ENCODE data around the gene OLFM4. TPM values are rescaled to one million over a fixed set of nuclear protein-coding genes. Genes with fewer than 3 reads are reported as not detected.

The OLFM4 gene
- total RNA-seq, 2 donors from 2014 or later, result 1.1 to 1.2 TPM

GRCh38 chr13:53020764-53021335 lies 7.8 kb upstream of the OLFM4 start:
- TF ChIP-seq CTCF (IDR thresholded peaks at IDR 0.05), result no peak
- no peaks in the 10 kb centered on the region for H3K4me1 ChIP-seq (ENCODE audit: control insufficient read depth in 1 of 2, low read depth in 2 of 2)
- ATAC-seq (ENCODE audit: insufficient number of reproducible peaks, low FRiP score, low read depth) (no peak), DNase-seq (ENCODE audit: low spot score) (no peak)
- H3K27me3 ChIP-seq (replicated peaks; ENCODE audit: insufficient read depth), result no peaks in the 10 kb centered on the region
- H3K27ac ChIP-seq, result no peak overlapping the region
- H3K36me3 ChIP-seq, result no peaks in the 10 kb centered on the region
- no peaks in the 10 kb centered on the region for H3K9me3 ChIP-seq
- H3K4me3 ChIP-seq, result no peak overlapping the region

- Histone ChIP-seq H3K36me3 (no peaks in the 10 kb centered on the region), H3K9me3 (no peaks in the 10 kb centered on the region), H3K4me1 (ENCODE audit: control insufficient read depth in 1 of 2, low read depth in 2 of 2) (no peaks in the 10 kb centered on the region), H3K27ac (no peak overlapping the region), H3K27me3 (replicated peaks; ENCODE audit: insufficient read depth) (no peaks in the 10 kb centered on the region), H3K4me3 (no peak overlapping the region)
- no peak for TF ChIP-seq CTCF (IDR thresholded peaks at IDR 0.05)
- no peak for DNase-seq (ENCODE audit: low spot score)
- ATAC-seq (ENCODE audit: insufficient number of reproducible peaks, low FRiP score, low read depth), result no peak
Observed at GRCh38 chr13:53023246-53023645, 5.4 kb upstream of the OLFM4 start.

- Histone ChIP-seq H3K27me3 (replicated peaks; ENCODE audit: insufficient read depth) (no peaks in the 10 kb centered on the region), H3K9me3 (no peaks in the 10 kb centered on the region), H3K4me3 (no peak overlapping the region), H3K36me3 (no peaks in the 10 kb centered on the region), H3K27ac (no peak overlapping the region), H3K4me1 (ENCODE audit: control insufficient read depth in 1 of 2, low read depth in 2 of 2) (no peaks in the 10 kb centered on the region)
- TF ChIP-seq CTCF (IDR thresholded peaks at IDR 0.05), result no peak
- ATAC-seq (ENCODE audit: insufficient number of reproducible peaks, low FRiP score, low read depth) (no peak), DNase-seq (ENCODE audit: low spot score) (no peak)
Observed at GRCh38 chr13:53028063-53028462, 550 bp upstream of the OLFM4 start.

GRCh38 chr13:53032849-53033248 lies 4.2 kb downstream of the OLFM4 start:
- no peak for TF ChIP-seq CTCF (IDR thresholded peaks at IDR 0.05)
- H3K9me3 ChIP-seq, result no peaks in the 10 kb centered on the region
- H3K4me3 ChIP-seq, result no peak overlapping the region
- H3K27ac ChIP-seq, result no peak overlapping the region
- no peaks in the 10 kb centered on the region for H3K27me3 ChIP-seq (replicated peaks; ENCODE audit: insufficient read depth)
- DNase-seq (ENCODE audit: low spot score) (no peak), ATAC-seq (ENCODE audit: insufficient number of reproducible peaks, low FRiP score, low read depth) (no peak)
- H3K36me3 ChIP-seq, result no peaks in the 10 kb centered on the region
- H3K4me1 ChIP-seq (ENCODE audit: control insufficient read depth in 1 of 2, low read depth in 2 of 2), result peaks cover 3 to 7% of the 10 kb centered on the region in 2 donors

GRCh38 chr13:53038993-53039392 lies 10.4 kb downstream of the OLFM4 start:
- H3K27ac ChIP-seq, result no peak overlapping the region
- no peaks in the 10 kb centered on the region for H3K36me3 ChIP-seq
- ATAC-seq (ENCODE audit: insufficient number of reproducible peaks, low FRiP score, low read depth) (no peak), DNase-seq (ENCODE audit: low spot score) (no peak)
- no peaks in the 10 kb centered on the region for H3K9me3 ChIP-seq
- no peaks in the 10 kb centered on the region for H3K27me3 ChIP-seq (replicated peaks; ENCODE audit: insufficient read depth)
- H3K4me3 ChIP-seq, result no peak overlapping the region
- no peak for TF ChIP-seq CTCF (IDR thresholded peaks at IDR 0.05)
- peaks cover 3 to 26% of the 10 kb centered on the region in 2 donors for H3K4me1 ChIP-seq (ENCODE audit: control insufficient read depth in 1 of 2, low read depth in 2 of 2)

Data from thoracic aorta (tissue), 2 donors.